Keratinocyte (primary cell): ENCODE data around the gene SP140L.

Experiments
- CTCF ChIP-seq, 3 experiments: IDR thresholded peaks in 1 of 3; conservative IDR thresholded peaks in 1 of 3; optimal IDR thresholded peaks in 1 of 3; 2 replicates in 2 of 3; 3 replicates in 1 of 3; pipeline versions ENCODE3 to v1.5.1; 2011; ENCODE audit warnings: low read length in 3 of 3, mild to moderate bottlenecking in 3 of 3, moderate library complexity in 2 of 3, control low read depth in 1 of 3, inconsistent platforms in 1 of 3; ENCODE audit not compliant: insufficient read depth in 2 of 3; ENCODE audit errors: extremely low read depth in 1 of 3
- EZH2 ChIP-seq: IDR thresholded peaks from one replicate; pipeline ENCODE4 v1.6.1; 2012; ENCODE audit warnings: inconsistent platforms, mild to moderate bottlenecking, low read length, moderate library complexity

GRCh38 chr2:230348787-230349186 is 21.8 kb downstream of the SP140L start:
- no peak for TF ChIP-seq EZH2
- TF ChIP-seq CTCF (optimal IDR thresholded peaks at IDR 0.05 in 1 of 3, IDR thresholded peaks at IDR 0.05 in 1 of 3, conservative IDR thresholded peaks at IDR 0.05 in 1 of 3; ENCODE audit: extremely low read depth in 1 of 3, insufficient read depth in 2 of 3, low read length in 3 of 3): no peak
